GM18951 (cell line): Measurements from ENCODE around the gene SLC10A7.

ENCODE experiments used
- POLR2A ChIP-seq: IDR thresholded peaks from 4 replicates; pipeline ENCODE4 v1.6.1; 2011; ENCODE audit warnings: mild to moderate bottlenecking; ENCODE audit not compliant: insufficient read length, insufficient read depth; ENCODE audit errors: extremely low read depth
- in situ Hi-C: fragments of 300-500 bp; cut with MboI; formaldehyde crosslinking; loops from one replicate; pipeline ENCODE4 v1.12.0; 2022; ENCODE audit warnings: low sequenced_read_pairs, mixed read lengths, inconsistent platforms; ENCODE audit not compliant: unreplicated experiment

The SLC10A7 gene

DNA sequence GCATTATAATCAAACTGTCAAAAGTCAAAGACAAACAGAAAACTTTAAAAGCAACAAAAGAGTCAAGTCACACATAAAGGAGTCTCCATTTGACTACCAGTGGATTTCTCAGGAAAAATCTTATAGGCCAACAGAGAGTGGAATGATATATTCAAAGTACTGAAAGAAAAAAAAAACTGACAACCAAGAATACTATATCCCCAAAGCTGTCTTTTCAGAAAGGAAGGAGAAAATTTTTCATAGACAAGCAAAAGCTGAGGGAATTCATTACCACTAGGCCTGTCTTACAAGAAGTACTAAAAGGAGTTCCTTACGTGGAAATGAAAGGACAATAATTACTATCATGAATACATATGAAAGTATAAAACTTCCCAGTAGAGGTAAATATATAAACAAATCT, 39.0 kb downstream of the SLC10A7 start:
- in situ Hi-C loops = no loop called here
- TF ChIP-seq POLR2A = no peak

DNA sequence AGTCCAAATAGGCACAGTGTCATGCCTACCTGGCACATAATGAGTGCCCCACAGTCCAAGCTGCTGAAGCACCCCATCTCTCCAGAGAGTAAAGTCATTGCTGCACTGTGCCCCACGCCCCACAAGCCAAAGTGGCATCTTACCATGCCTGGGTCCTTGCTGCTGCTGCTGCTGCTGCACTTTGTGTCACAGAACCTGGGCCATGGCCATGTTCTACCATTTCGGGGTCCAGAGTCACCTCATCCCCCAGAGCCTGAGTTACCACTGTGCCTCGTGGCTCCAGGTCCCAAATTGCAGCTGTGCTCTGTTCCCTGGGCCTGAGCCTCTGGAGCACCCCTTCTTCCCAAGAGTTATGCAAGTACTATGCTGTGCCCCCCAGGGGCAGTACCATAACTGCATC, 40.5 kb downstream of the SLC10A7 start:
- in situ Hi-C loops = no loop called here
- TF ChIP-seq POLR2A = no peak

DNA sequence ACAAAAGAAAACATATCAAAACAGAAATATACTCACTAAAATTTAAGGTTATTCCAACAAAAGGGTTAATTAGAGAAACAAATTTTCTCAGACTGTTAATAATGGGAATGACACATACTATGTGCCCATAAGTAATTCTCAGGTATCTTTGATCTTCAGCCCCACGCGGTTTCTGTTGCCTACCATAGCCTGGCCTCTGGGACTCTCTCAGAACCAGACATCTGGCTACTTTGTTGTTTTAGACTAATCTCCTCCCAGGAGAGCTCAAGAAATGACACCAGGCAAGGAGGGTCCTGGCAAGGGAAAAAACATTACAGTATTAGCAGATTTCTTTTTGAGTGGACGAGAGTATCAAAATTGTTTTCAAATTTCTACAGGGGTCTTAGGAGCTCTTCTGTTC, 43.7 kb downstream of the SLC10A7 start:
- no peak for TF ChIP-seq POLR2A
- in situ Hi-C loops = no loop called here

DNA sequence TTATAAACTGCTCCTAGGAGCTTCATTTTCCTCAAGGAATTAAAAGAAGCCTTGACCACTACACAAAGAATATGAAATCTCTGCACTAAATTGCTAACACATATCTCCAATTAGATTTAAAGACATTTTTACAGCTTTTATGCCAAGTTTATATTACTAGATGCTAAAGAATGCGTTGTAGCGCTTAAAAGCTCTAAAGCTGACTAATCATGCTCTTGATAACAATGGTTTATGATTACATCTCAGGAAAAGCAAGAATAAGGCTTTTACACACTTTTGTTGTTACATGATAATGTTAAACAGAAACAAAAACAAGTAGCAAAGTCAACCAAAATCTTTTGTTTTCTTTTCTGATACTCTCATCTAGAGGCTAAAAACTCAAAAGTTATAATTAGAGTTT, 44.7 kb downstream of the SLC10A7 start:
- no peak for TF ChIP-seq POLR2A
- in situ Hi-C loops = no loop called here

DNA sequence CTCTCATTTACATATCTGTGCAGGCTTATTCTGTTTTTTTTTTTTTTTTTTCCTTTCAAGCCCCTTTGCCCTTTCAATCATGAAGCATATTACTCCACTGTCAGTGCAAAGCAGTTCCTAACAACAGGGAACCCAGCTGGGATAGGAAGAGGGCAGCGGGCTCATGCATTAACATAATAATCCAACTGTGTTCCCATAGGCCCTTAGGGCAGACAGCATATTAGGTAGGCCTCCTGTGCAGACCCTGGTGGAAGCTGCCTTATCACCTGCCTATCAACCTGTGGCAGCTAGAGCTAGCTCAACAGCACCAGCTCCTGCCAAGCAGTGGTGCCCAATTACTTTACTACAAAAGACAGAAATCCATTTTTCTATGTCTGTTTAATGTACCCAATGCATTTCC, 49.3 kb downstream of the SLC10A7 start:
- no peak for TF ChIP-seq POLR2A
- in situ Hi-C loops = no loop called here

DNA sequence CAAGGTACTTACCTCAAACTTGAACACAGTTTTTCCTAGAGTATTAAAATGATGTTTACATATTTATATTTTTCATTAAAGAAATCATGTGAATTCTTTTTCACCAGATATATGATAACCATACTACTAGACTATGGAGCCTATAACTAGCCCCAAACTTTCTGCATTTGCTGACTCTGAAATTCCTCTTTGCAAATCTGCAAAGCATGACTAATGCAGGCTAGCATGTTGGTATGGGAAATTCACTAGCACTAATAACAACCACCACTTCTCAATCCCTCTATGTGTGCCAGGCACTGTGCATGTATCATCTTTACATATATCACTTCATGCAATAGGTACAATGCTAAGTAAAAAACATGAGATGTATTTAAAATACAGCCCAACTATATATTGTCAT, 51.1 kb downstream of the SLC10A7 start:
- in situ Hi-C loops = no loop called here
- TF ChIP-seq POLR2A = no peak

DNA sequence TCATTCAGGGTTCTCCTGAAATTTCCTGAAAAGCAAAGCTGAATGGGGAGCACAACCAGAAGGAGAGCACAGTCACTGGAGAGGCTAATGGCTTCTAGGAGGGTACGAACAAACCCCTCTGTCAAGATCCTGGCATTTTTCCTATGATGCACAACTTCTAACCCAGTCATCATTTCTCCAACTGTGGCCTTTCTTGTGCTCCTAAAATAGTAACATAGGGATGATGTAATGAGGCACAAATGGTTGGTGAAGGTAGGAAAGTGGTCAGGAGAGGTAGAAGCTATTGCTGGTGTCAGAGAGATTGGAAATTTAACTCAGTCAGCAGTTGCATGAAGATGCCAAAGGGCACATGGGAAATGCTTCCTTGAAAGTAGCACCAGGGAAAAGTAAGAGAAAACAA, 52.7 kb downstream of the SLC10A7 start:
- no peak for TF ChIP-seq POLR2A
- in situ Hi-C loops = no loop called here

DNA sequence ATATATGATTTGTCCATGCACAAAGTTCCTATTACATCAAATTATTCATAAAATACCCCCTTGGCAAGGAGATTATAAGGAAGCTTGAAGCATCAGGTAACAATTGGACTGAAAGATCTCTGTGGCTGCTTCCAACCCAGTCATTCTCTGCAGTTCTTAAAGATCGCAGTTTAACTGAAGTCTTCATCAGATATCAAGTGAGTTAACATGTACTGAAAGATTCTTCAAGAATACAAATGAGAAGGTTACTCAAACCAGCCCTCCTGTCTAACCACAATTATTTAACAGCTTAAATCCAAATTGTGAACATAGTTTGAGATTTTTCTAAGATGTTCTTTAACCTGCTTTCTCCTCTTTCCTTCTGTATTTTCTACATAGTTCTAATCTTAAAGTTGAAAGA, 56.1 kb downstream of the SLC10A7 start:
- TF ChIP-seq POLR2A = no peak
- in situ Hi-C loops = no loop called here

DNA sequence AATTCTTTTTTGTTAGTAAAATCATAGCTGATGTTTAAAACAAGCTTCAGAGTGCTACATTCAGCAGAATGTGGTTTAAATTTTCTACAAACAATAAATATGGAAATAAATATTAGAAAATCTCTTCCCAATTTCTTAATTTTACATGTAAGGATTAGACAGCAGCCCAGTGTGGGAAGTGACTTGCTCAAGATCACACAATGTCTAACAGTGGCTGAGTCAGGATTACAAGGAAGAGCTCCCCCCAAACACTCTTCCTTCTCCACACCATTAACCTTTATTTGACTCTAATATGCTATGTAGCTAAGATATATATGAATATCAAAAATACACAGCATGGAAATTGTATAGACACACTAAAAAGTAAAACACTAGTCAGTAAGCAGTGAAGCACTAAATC, 59.5 kb downstream of the SLC10A7 start:
- in situ Hi-C loops = no loop called here
- no peak for TF ChIP-seq POLR2A

DNA sequence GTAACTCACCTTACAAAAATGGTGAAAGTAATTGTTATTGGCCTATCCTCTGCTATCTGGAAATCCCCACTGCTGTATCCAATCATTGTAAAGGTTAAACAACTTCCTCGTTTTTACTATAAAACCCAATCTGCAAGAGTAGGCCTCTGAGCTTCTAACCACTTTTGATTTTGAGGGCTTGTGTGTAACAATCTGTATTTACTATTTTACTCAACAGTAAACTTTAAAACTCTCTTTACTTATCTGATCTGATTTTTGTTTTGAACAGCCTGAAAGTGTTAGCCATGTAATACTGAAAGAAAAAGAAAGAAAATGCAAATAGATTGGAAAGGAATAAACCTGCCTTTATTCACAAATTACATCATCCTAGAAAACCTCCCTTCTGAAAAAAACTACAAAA, 63.1 kb downstream of the SLC10A7 start:
- TF ChIP-seq POLR2A = no peak

DNA sequence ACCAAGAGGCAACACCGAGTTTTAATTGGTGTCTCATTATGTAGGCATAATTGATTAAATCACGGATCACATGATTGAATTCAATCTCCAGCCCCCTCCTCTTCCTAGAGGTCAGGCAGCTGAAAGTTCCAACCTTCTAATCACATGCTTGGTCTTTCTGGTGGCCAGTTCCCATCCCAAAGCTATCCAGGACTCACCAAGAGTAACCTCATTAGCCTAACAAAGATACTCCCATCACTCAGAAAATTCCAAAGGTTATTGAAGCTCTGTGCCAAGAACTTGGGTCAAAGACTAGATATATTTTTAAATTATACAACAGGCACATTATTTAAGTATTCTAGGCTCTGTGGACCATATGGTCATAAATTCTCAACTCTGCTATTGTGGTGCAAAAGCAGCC, 65.1 kb downstream of the SLC10A7 start:
- no peak for TF ChIP-seq POLR2A
- in situ Hi-C loops = no loop called here

More for the DNA sequence above, 63.1 kb downstream of the SLC10A7 start:
- in situ Hi-C loops = no loop called here

DNA sequence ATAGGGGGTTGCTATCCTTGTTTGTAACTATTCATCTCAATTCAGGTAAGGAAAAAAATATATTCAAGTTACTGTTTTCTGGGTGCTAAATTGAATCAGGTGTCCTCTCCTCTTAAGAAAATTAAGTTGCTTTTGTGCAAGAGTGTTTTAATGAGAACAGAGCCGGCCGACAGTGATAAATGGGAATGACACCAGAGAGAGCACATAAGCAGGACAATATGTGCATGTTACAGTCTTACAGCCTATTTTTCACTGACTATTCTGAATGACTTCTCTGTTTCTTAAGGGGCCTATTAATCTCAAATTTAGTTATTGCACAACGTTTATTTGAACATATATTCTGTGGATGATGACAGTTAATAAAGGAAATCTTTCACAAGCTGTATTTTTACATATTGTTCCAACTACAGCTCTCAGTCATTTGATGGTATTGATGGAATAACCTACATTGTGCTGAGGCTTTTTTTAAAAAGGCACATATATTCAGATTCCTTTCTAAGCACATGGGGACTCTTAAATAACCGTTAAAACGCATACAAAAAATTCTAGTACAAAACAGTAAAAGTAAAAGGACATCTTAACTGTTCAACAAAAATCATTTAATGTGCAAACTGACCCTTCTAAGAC, 68.4 kb downstream of the SLC10A7 start:
- in situ Hi-C loops = no loop called here
- TF ChIP-seq POLR2A = no peak

DNA sequence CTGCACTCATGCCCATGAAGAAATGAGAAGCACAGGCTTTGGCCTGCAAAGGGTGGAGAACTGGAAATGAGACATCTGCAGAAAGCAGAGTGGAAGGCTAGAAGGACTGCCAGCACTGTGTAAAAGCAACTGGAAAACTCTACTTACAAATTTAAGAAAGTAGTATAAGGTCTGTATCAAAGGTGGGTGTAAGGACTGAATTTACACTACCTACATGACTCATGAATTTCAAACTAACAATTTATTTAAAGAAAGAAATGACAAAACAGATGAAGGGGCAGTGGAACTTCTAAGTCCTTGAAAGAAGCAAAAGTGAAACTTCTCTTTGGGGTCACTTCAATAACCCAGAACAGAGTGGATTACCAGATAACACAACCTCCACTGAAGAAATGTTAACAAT, 71.2 kb downstream of the SLC10A7 start:
- in situ Hi-C loops = no loop called here

DNA sequence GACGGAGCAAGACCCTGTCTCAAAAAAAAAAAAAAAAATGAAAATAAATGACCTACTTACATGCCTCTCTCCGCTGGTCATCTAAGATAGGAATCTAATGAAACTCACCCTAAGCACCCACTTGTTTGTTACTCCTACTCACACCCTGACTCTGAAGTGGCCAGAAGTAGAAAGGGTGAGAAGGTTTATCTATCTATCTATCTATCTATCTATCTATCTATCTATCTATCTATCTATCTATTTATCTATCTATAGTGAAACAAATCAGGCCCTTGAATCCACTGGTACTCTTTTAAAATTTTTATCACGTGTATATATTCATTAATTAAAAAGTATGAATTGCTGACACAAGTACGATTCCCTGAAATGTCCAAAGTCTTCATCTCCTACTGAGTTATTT, 75.2 kb downstream of the SLC10A7 start:
- no peak for TF ChIP-seq POLR2A
- in situ Hi-C loops = no loop called here

More for the DNA sequence above, 71.2 kb downstream of the SLC10A7 start:
- no peak for TF ChIP-seq POLR2A
